Pulmonary artery endothelial cell (primary cell): ENCODE results near the gene CHSY1. TPM values are rescaled to one million over a fixed set of nuclear protein-coding genes. Genes with fewer than 3 reads are reported as not detected.
"Not testable (repeated sequence)": the region's sequence is repeated elsewhere in the genome, so short reads cannot be mapped to it uniquely, and the experiment has no call there.

Source experiments
- DNase-seq: peaks from one replicate; pipeline ENCODE4 v3.0.0-alpha.2; 2011; ENCODE audit warnings: low read depth, low spot score
- total RNA-seq: library from RNA; depleted of rRNA; stranded (reverse); fragments of >200 nt; gene quantifications from 2 replicates; pipeline ENCODE4 v1.2.3, GENCODE V29; 2014

The CHSY1 gene
- total RNA-seq: 50.5 and 58.9 TPM in 2 replicates

- DNase-seq: peak; percentile 78
Observed at GRCh38 chr15:101251830-101252820, at the start of gene CHSY1. TSS of gene CHSY1 (minus strand) at chr15:101252048. CDS start at chr15:101251456, 592 bp downstream.

GRCh38 chr15:101296418-101297405 lies 44.9 kb upstream of the CHSY1 start:
- no peak for DNase-seq

GRCh38 chr15:101295607-101296161 lies 43.8 kb upstream of the CHSY1 start:
- no peak for DNase-seq

GRCh38 chr15:101294731-101295606 lies 43.1 kb upstream of the CHSY1 start, which contains the start of gene SNRPA1:
TSS of gene SNRPA1 (minus strand) at chr15:101295248. CDS start at chr15:101295178, 70 bp downstream.
- DNase-seq: peak; percentile 78

- DNase-seq: no peak
Observed at GRCh38 chr15:101293122-101293521, 41.3 kb upstream of the CHSY1 start.

- DNase-seq: no peak
Observed at GRCh38 chr15:101288905-101289513, 37.2 kb upstream of the CHSY1 start.

GRCh38 chr15:101287342-101287741 lies 35.5 kb upstream of the CHSY1 start:
- not testable (repeated sequence) for DNase-seq

- DNase-seq: no peak
Observed at GRCh38 chr15:101286471-101287114, 34.7 kb upstream of the CHSY1 start.

- no peak for DNase-seq
Observed at GRCh38 chr15:101283931-101284330, 32.1 kb upstream of the CHSY1 start.

- DNase-seq: no peak
Observed at GRCh38 chr15:101280007-101280406, 28.2 kb upstream of the CHSY1 start.

GRCh38 chr15:101277943-101278564 lies 26.2 kb upstream of the CHSY1 start:
- no peak for DNase-seq

- DNase-seq: peak; percentile 64
Observed at GRCh38 chr15:101277038-101277822, 25.4 kb upstream of the CHSY1 start, which contains the start of gene SELENOS. TSS of gene SELENOS (minus strand) at chr15:101277485. CDS start at chr15:101277417, 68 bp downstream.

GRCh38 chr15:101276501-101277037 lies 24.7 kb upstream of the CHSY1 start:
- no peak for DNase-seq

GRCh38 chr15:101275018-101275417 lies 23.2 kb upstream of the CHSY1 start:
- DNase-seq: no peak

- DNase-seq: no peak
Observed at GRCh38 chr15:101273534-101273933, 21.7 kb upstream of the CHSY1 start.

- no peak for DNase-seq
Observed at GRCh38 chr15:101272584-101272983, 20.7 kb upstream of the CHSY1 start.

GRCh38 chr15:101269479-101270223 lies 17.8 kb upstream of the CHSY1 start:
- no peak for DNase-seq
